Measurements from ENCODE around the gene KPNB1.

GRCh38 chr17:47633996-47634395 lies 15.7 kb upstream of the KPNB1 start:
- TF ChIP-seq SP2 (IDR thresholded peaks at IDR 0.05; ENCODE audit: low read length) (no peak), MAX (IDR thresholded peaks at IDR 0.05) (no peak), POLR2A (IDR thresholded peaks at IDR 0.05; ENCODE audit: control extremely low read depth in 1 of 2, low read depth in 2 of 2, low read length in 2 of 2) (no peak), SP1 (IDR thresholded peaks at IDR 0.05; ENCODE audit: low read depth, low read length) (no peak), SRF (IDR thresholded peaks at IDR 0.05; ENCODE audit: low read depth, low read length) (no peak), SIX5 (IDR thresholded peaks at IDR 0.05; ENCODE audit: low read depth, low read length) (no peak)
- TF ChIP-seq, protein P1, sequence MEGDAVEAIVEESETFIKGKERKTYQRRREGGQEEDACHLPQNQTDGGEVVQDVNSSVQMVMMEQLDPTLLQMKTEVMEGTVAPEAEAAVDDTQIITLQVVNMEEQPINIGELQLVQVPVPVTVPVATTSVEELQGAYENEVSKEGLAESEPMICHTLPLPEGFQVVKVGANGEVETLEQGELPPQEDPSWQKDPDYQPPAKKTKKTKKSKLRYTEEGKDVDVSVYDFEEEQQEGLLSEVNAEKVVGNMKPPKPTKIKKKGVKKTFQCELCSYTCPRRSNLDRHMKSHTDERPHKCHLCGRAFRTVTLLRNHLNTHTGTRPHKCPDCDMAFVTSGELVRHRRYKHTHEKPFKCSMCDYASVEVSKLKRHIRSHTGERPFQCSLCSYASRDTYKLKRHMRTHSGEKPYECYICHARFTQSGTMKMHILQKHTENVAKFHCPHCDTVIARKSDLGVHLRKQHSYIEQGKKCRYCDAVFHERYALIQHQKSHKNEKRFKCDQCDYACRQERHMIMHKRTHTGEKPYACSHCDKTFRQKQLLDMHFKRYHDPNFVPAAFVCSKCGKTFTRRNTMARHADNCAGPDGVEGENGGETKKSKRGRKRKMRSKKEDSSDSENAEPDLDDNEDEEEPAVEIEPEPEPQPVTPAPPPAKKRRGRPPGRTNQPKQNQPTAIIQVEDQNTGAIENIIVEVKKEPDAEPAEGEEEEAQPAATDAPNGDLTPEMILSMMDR (IDR thresholded peaks at IDR 0.05; ENCODE audit: control extremely low read depth in 1 of 3, insufficient read depth in 1 of 3, low read depth in 1 of 3, low read length in 3 of 3): no peak
